SIG-M5 treated with dmso at 0.1 percent for 504 hours (cell line): ENCODE results near the gene TINCR.
"Not testable (repeated sequence)": the region's sequence is repeated elsewhere in the genome, so short reads cannot be mapped to it uniquely, and the experiment has no call there.

Experiments
- DNase-seq: peaks from one replicate; lab custom pipeline; 2025; ENCODE audit not compliant: unreplicated experiment; lab: John Stamatoyannopoulos, UW

The TINCR gene

DNA sequence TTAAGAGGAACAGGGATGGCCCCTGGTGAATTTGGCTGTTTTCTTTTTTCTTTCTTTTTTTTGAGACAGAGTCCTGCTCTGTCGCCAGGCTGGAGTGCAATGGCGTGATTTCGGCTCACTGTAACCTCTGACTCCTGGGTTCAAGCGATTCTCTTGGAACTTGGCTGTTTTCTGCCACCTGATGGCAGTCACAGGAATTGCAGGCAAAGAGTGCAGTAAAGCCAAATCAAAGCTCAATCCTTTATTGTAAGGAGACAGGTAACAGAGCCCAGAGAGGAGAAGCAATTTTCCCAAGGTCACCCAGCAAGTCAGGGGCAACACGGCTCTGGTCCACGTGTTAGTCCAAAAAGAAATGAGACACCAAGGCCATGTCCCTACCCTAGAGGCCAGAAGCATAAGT is 6.2 kb downstream of the TINCR start:
- DNase-seq, result no peak

DNA sequence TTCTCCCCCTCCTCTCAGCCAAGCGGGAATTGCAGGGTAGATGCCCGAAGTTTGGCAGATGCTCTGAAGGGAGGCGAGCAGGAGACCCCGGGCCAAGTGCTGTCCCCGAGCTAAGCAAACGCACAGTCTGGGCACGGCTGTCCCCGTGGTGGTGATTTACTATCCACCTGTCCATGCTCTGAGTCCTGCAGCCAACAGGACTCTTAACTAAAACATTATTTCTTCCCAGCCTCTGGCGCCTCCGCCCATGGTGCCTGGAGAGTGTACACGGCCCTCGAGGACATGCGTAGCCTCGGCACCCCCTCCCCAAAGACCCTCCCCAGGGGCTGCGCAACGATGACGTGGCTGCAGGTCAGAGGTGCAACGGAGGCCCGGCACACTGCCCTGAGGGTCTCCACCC is 7.6 kb downstream of the TINCR start:
- no peak for DNase-seq

DNA sequence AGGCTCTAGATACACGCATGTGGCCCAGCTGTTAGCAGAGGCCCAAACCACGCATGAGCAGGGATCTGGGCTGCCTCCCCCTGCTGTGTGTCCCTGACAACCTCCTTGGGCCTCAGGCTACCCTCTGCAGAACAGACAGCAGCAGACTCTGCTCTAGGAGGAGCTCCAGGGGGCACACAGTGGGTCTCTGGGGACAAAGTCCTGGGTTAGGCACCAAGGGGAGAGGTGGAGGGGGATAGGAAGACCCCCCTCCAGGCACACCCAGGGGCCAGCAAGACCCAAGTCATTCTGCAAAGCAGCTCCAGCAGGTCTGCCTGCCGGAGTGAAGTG is 8.0 kb downstream of the TINCR start:
- DNase-seq, result no peak

DNA sequence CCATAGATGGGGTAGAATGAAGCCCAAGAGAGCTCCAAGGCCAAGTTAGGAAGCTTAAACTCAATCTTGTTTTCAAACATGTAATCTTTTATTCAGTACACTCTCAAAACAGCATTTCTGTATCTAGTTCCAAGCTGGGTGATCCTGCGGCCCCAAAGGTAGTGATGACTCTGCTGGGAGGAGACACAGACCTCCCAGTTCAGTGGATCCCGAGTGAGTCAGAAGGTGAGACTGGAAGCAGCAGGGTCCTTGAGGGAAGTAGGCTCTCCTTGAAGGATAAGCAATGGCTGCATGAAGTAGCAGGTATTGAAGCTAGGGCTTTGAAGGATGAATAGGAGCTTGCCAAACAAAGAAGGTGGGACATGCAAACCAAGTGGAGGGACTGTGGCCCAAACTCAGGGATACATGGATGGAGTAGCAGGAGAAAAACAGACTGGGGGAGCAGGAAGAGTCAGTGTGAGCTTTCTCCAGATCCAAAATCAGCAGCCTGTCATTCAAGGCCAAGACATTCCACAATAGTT is 9.6 kb downstream of the TINCR start:
- no peak for DNase-seq

DNA sequence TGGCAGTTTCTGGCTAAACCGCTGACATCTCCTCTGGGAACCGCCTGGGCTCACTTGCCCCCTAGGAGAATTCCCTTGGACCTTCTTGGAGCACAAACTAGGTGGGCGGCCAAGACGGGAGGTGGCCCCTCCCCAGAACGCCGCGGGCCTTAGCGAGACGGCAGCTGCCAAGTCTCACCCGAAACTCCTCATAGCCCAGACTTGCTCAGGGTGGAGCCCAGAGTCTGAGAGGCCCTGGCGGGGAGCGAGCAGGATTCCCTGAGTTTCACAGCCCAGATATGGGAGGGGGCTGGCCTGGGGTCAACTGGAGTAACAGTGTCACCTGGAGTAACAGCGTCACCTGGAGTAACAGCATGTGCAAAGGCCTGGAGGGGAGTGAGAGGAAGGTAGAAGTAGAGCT is 10.1 kb downstream of the TINCR start:
- DNase-seq, result no peak

DNA sequence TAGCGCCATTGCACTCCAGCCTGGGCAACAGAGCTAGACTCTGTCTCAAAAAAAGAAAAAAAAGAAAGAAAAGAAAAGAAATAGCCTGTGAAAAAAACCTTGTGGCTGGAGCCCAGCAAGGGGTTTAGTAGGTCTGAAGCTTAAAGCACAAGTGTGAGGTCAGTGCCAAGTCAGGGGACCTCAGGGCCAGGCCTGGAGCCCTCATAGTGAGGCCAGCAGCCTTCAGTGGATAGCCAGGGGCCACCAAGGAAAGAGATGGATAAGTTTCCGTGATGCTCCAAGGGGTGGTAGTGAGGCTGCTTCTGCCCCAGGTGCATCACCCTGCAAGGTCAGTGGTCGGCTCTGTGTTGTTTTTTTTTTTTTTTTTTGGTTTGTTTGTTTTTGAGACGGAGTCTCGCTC is 12.9 kb downstream of the TINCR start:
- no peak for DNase-seq

DNA sequence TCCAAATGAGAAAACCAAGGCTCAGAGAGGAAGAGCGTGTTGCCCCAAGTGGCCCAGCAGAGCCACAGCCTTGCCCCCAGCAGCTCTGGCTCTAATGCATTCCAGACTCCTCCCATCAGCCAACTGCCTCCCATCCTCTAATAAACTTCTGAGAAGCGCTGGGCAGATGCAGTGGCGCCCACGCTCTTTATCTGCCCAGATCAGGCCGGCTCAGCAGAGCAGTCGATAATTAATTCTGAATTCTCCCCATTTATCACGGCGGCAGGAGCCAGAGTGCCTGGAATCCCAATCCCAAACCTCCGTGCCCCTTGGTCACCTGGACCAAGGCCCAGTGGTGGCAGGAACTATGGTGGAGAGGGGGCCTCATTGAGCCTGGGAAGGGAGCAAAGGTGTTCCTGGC is 13.9 kb downstream of the TINCR start:
- DNase-seq, result no peak

DNA sequence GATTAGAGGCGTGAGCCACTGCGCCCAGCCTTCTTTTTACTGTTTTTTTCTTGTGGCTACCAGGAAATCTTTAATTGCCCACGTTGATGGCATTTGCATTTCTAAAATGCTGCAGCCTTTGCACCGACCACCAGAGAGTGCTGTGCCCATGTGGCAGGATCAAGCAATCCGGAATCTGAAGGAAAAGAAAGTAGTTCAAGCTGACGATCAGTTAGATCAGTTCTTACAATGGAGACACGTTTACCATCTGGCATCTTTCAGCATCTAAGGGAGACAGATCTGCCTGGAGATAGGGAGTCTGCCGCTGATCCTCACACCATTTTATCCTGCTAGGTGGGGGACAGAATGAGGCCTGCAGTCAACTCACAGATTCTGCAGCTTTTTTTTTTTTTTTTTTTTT is 19.9 kb downstream of the TINCR start:
- DNase-seq, result peak; percentile 6

DNA sequence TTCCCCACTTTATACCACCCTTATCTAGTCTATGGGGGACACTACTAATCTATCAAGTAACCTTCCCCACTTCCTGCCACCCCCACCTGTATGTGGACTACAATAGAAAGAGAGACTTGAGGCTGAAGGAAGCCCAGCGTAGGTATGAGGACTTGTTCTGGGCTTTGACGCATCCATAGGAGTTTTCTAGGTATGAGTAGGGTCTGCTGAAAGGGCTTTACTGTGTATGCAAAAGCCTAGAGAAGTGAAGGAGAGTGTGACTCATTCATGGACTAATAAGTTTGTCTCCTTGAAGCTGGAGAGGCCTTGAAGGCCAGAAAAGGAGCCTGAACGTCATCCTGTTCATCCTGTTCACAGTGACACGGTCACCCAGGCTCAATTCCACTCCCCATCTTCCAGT is 21.8 kb downstream of the TINCR start:
- DNase-seq, result no peak

DNA sequence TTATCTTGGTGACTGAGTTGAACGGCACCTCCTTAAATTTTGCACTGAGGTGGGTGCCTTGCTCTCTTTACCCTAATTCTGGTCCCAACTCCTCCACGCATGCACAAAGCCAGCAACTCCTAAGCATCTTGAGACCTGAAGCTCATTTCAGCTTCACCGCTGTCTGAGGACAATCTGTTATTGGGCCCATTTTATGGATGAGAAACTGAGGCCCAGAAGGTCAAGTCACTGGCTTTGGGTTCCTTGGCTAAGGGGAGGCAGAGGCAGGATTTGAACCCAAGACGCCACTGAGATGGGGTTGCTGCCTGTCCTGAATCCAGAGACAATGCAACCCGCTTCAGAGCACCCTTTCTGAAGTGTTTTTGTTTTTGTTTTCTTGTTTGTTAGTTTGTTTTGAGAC is 22.7 kb downstream of the TINCR start:
- DNase-seq, result no peak

DNA sequence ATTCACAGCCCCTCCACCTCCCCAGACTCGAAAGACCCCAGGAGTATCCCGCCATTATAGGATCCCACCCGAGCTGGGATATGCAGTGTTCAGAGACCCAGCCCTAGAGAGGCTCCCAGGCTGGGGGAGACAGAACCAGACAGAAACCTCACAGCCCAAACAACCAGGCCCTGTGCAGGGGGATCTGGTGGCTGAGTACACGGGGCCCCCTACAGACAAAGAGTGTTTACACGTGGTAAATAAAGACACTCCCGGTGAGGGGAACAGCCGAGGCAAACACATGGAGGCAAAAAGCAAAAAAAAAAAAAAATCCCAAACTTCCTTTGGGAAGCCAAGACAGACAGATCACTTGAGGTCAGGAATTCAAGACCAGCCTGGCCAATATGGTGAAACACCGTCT is 25.1 kb downstream of the TINCR start:
- no peak for DNase-seq

DNA sequence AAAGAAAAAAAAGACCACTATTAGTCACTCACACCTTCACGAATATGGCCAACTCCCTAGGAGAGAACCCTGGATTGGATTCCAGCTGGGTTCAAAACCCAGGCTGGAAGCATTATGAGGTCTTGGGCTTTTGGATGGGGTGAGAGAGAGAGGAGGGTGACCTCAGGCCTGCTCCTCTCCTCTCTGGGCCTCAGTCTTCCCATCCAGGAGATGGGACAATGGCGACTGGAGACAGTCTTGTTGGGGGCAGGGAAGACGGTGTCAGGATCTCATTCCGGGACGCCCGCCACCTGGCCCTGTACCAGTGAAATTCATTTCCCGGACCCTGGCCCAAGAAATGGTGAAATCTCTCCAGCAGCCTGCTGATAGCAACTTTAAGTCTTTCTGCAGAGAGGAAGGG is 26.3 kb downstream of the TINCR start:
- DNase-seq, result no peak

DNA sequence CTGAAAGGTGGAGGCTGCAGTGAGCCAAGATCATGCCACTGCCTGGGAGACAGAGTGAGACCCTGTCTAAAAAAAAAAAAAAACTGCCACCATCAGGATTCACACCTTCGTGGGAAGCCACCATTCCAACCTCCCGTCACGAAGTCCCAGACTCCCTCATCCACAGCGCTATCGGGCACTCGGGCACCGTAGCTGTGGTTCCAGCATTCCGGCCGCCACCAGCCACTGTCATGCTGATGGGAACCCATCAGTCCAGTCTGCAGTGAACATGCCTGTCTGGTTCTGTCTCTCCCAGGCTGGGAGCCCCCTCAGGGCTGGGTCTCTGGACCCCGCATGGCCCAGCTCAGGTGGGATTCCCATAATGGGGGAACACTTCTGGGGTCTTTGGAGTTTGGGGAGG is 27.5 kb downstream of the TINCR start:
- DNase-seq, result no peak

DNA sequence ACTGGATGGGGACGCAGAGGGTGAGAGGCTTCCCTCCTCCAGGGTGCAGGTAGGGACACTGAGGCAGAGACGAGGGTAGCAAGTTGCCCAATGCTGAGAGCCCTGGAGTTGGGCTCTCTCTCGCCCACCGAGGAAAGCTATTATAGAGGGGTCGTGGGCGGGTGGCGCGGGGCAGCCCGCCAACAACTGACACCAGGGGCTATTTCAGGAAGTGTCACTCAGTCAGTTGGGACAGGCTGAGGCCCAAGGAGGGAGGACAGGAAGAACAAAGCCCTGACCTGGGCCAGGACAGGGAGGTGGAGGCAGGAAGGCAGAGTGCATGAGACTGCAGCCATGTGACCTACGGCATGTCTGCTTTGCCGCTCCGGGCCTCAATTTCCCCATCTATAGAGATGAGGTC is 29.9 kb downstream of the TINCR start:
- no peak for DNase-seq

DNA sequence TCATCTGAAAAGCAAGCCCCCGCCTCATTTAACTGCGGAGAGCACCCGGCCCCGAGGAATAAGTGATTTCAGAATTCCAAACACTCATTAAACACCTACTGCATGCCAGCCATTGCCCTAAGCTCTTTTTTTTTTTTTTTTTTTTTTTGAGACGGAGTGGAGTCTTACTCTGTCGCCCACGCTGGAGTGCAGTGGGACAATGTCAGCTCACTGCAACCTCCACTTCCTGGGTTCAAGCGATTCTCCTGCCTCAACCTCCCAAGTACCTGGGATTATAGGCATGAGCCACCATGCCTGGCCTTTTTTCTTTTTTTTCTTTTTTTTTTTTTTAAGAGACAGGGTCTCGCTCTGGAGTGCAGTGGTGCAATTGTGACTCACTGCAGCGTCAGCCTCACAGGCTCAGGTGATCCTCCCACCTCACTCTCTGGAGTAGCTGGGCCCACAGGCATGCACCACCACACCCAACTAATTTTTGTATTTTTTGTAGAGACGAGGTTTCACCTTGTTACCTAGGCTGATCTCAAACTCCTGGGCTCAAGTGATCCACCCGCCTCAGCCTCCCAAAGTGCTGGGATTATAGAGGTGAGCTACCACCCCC is 30.7 kb downstream of the TINCR start:
- DNase-seq, result not testable (repeated sequence)

DNA sequence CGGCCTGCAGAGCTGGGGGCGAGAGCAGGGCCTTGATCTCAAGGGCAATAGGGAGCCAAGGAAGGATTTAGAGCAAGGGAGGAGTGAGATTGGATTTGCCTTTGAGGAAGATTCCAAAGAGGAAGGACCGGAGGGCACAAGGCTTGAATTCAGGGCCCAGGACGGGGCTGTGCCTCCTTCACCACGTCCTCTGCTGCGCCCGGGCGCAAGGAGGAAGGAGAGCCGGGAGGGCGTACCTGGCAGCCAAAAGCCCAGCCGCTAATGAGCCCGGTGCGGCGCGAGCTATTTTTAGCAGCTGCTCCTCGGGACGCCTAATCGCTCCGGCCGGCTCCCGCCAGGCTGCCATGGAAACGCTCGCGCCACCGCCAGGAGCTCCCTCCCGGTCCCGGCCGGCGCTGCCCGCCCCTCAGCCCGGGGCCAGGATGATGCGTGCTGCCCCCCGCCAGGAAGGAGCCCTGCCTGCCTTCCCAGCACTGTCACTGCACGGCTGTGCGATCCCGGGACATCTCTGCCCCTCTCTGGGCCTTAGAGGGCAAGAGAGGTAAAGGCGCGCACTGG is 31.3 kb downstream of the TINCR start:
- DNase-seq, result no peak

DNA sequence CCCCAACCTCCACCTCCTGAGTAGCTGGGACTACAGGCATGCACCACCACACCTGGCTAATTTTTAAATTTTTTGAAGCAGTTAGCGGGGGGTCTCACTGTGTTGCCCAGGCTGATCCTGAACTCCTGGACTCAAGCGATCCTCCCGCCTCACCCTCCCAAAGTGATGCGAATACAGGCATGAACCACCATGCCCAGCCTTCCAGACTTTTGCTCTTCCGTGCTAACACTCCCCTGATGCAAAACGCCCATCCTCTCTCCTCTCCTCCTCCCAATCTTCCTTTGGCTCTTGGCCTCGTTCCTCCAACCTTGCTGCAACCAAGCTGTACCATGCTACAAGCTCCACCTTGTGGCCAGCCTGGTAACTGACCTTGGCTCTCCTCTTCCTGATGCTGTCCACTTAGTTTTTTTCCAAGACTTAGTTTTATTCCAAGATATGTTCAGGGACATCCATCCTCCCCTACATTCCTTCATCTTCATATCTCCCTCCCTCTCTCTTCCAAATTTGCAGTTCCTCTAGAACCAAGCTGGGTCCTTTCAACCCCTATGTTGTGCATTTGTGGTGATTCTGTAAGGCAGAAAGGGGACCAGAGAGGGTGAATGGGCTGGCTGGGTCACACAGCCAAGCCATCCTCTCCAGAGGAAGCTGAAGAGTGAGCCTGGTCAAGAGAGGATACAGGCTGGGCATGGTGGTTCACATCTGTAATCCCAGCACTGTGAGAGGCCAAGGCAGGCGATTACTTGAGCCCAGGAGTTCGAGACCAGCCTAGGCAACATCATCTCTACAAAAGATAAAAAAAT is 32.8 kb downstream of the TINCR start:
- no peak for DNase-seq

DNA sequence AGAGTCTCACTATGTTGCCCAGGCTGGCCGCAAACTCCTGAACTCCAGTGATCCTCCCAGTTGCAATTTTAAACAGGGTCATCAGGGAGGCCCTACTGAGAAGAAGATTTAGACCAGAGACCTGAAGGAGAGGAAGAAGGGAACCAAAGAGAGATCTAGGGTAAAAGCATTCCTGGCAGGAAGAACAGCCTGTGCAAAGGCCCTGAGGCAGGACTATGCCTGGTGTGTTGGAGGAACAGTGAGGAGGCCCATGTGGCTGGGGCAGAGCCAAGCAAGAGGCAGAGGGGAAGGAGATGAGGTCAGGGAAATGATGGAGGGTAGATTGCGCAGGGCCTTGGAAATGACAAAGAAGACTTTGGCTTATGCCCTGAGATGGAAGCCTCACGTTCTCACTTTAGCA is 34.5 kb downstream of the TINCR start:
- DNase-seq, result no peak

DNA sequence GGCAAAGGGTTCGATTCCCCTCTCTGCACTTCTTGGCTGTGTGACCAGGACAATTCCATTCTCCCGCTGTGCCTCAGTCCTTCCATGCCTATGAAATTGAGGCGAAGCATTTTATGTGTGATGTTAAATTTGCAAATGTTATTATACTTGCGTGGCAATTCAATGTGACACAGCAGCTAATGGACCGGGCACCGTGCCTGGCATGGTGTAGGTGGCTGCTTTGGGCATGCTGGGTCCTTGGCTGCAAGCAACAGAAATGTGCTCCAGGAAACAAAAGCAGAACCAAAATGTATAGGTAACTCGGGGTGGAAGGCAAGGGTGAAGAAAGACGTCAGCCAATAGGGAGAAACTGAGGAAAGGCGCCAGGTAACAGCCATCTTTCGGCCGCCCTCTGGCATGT is 37.1 kb downstream of the TINCR start:
- no peak for DNase-seq

DNA sequence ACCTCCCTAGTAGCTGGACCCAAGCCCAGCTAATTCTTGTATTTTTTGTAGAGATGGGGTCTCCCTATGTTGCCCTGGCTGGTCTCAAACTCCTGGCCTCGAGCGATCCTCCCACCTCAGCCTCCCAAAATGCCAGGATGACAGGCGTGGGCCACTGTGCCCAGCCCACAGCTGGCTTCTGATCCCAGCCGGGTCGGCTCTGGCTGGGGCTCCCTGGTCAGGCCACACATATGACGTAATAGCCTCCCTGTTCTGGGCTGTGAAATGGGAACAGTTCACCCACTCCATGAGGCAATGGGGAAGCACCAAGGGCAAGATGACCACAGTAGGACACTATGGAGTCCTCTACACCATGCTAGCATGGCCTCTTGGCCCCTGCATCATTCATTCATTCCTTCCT is 41.1 kb downstream of the TINCR start:
- no peak for DNase-seq

DNA sequence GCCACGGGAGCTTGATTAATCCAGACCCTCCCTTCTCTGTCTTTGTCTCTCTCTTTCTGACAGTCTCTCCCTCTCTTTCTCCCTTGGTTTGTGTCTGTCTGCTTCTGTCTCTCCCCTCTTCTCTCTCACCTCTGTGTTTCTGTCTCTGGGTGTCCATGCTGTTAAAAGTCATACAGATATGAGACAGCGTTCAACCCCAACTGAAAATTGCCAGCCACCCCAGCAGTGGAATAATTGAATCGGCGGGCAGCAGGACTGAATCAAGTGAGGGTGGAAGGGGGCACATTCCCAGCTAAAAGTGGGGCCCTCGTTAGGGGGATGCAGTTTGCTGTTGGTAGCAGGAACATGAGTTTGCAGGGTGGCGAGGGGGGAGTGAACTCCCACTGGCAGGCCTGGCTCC is 43.7 kb downstream of the TINCR start:
- no peak for DNase-seq

DNA sequence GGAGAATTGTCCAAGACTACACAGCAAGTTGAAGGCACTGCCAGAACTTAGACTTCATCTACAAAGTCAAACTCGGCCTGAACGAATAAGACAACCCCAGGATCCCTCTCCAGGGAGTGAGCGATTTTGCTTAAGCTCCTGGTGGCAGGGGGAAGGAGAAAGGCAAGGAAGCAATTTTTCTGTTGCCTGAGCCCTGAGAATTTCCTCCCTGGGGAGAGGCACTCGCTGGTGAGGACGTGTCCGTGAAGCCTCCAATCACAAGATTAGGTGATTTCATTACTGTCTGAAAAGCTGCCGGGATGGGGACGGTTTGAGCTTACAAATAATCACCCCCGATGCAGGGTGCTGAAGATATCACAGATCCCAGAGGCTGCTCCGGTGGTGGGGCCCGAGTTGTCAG is 45.6 kb downstream of the TINCR start:
- no peak for DNase-seq

DNA sequence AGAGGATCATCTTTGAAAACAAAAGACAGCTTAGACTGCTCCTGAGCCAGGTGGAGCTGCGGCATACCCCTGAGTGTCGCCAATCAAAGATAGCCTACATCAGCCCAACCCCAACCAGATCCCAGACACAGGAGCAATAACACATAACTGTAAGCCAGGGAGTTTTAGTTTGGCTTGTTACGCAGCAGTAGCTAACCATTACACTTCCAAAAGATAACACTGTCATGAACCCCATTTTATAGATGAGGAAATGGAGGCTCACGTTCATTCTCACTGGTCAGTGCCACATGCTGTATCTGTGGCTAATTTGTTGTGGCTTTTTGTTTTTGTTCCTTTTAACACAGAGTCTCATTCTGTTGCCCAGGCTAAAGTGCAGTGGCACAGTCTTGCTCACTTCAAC is 47.3 kb downstream of the TINCR start:
- DNase-seq, result no peak
